Stimulated activated CD8-positive, alpha-beta memory T cell treated with anti-CD3 and anti-CD28 coated beads, Interleukin-2, amount 100 ng/mL, for 48 hours (primary cell): ENCODE results near the gene SMLR1.
A peak's percentile ranks its signal among the peaks of the same experiment; 100 is the strongest.

Source experiments
- DNase-seq, 2 donors: peaks; one replicate each; pipeline ENCODE4 v3.0.0-alpha.2; 2020; ENCODE audit warnings: low read depth in 2 of 2

The SMLR1 gene

DNA sequence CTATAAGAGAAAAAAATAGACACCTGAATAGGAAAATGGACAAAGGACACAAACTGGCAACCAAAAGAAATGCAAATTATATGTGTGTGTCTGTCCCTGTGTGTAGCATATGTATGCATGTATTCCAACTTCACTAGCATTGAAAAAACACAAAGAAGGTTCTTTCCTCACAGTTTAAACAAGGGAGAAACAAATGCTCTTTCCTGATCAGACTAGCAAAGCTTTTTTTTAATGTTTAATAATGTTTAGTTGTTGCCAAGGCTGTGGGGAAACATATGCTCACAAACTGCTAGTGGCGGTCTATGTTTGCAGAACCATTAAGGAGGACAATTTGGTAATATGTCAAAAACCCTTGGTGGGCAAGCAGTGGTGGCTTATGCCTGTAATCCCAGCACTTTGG, 22.4 kb downstream of the SMLR1 start:
- DNase-seq: no peak

DNA sequence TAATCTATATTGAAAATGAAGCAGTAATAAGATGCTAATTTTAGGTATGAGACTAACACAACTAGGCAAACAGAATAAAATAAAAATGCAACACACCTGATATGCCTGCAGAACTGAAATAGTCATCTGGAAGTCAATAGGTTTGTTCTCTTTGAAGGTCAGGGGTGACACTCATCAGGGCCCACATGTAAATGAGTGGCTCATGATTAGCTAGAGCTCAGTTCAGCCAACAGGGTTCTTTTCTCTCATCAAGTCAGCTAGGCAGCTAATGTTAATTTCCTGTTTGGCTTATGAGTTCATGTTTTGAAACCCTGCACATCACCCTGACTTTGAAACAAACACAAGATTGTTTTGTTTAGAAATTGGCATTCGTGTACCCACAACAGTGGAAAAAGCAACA, 23.8 kb downstream of the SMLR1 start:
- DNase-seq: no peak

DNA sequence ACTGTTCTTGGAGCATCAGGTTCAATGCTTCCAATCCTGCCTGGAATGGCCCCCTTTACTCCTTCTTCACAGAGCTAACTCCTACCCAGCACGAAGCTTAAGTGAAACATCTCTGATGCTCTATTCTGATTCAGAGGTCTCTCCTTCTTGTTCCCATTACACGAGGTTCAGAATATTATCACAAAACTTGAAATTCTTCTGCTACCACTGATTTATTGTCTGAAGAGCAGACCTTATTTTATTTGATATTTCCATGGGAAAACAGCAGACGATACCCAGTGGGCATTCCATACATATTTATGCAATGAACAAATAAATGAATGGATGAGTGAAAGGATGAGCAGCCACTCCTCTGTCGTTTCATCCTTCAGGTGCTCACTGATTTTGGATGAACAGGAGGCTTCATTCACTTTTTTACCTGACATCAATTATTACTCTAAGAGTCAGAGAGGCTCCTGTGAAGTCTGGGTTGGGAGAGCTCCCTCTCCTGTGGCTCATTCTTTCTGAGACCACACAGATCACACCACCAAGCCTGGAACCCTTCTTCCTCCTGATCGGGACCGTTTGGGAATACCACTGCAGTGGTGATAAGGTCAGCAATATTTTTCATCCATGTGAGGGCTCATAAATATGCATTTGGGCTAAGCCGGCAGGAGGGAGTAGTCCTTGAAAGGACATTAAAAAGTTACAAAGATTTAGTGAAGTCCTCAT, 25.8 kb downstream of the SMLR1 start:
- DNase-seq: no peak

GRCh38 chr6:130853555-130854183, 26.5 kb downstream of the SMLR1 start:
- DNase-seq: no peak

GRCh38 chr6:130858054-130858453, 30.8 kb downstream of the SMLR1 start:
- no peak for DNase-seq

DNA sequence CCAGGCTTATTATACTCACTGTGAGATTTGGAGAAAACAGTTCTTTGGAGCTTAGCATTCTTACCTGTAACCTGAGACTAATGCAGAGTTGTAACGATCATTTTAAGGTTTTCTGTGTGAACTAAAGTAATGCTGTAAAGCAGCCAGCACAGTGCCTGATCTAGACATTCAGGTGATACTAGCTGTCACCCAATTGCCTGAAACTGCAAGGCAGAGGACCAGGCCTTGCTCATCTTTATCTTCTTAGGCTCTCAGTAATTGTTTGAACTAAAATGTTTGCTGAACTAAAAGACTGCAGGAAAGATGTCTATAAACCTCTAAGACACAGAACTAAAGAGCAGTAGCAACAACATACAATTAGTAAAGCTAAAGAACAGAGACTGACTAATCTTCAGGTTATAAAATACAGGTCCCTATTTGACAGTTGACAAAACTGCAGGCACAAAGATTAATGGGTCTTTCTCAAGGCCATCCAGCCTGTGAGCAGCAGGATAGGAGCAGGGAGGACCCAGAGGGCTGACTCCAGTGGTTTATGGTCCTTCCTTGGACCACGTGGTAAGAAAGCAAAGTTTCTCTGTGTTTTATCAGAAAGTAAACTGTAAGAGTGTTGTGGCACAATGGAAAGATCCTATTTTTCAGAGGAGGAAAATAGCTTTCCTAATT, 31.4 kb downstream of the SMLR1 start:
- DNase-seq: no peak

DNA sequence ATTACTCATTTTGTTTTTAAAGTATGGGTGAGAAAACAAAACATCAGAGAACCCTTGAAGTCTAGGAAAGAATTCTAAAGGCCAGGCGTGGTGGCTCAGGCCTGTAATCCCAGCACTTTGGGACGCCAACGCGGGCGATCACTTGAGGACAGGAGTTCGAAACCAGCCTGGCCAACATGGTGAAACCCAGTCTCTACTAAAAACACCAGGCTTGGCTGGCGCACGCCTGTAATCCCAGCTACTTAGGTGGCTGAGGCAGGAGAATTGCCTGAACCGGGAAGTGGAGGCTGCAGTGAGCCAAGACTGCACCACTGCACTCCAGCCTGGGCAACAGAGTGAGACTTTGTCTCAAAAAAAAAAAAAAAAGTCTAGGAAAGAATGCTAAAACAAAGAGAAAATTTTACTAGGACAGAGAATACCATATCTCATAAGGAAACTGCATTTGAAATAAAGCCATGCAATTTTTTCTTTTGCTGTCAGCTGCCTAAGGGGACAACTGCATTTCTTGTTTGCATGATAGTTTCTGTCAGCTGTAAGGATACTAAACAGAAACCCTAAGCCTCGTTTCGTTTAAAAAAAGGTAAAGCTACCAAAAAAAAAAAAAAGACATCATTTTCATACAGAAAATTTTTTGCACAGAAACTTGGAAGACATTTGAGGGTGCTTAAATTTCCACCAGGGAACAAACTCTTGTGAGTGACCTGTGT, 32.1 kb downstream of the SMLR1 start:
- no peak for DNase-seq

- DNase-seq: no peak
Measured at GRCh38 chr6:130862370-130862769, 35.2 kb downstream of the SMLR1 start.

- no peak for DNase-seq
Measured at GRCh38 chr6:130863415-130864230, 36.4 kb downstream of the SMLR1 start.

DNA sequence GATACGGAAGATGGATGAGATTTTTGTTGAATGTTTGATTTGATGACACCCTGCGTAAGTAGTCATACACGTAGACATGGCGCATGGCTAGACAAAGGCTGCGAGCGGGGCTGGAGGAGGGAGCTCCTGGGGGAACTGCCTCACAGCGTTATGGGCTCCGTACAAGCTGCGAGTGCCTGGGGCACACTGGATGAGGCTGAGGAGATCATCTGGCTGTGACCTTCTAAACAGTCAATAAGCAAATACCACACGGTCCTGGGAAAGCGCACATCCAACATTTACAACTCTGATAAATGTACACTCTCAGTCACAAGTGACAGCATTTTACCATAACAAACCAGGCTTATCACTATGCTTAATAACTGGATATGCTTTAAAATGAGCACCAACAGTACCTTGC, 37.1 kb downstream of the SMLR1 start:
- no peak for DNase-seq

DNA sequence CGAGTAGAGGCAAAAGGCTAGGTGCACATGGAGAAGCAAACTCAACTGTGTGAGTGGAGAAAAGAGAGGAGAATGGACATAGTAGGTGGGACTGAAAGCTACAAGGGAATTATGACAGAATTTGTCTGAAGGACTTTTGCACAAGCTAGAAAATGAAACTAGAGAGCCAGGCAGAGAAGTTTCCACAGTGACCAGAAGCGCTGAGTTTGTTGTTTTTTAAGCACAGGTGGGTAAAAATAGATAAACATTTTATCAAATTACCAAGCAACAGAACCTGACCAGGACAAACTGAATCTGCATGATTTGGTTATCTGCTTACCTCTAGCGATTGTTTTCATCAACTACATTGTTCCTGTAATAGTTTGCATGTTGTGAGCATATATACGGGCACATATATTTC, 38.6 kb downstream of the SMLR1 start:
- no peak for DNase-seq

DNA sequence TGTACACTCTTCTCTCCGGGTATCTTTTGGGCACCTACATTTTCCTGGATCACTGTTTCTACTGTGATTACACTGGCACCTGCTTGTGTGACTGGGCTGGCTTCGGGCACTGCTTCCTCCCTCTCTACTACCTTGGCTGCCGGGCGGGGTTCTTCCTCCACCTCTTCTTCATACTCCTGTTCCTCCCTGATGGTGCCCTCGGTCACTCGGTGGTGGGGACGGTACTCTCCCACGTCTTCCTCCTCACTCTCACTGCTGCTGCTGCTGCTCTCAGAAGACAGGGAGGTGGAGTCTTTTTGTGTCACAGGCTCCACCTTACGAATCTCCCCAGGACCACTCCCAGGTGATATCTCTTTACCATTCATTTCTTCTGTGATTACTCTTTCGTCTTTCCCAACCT, 42.5 kb downstream of the SMLR1 start:
- no peak for DNase-seq

GRCh38 chr6:130870179-130870880, 43.1 kb downstream of the SMLR1 start:
- DNase-seq: no peak

DNA sequence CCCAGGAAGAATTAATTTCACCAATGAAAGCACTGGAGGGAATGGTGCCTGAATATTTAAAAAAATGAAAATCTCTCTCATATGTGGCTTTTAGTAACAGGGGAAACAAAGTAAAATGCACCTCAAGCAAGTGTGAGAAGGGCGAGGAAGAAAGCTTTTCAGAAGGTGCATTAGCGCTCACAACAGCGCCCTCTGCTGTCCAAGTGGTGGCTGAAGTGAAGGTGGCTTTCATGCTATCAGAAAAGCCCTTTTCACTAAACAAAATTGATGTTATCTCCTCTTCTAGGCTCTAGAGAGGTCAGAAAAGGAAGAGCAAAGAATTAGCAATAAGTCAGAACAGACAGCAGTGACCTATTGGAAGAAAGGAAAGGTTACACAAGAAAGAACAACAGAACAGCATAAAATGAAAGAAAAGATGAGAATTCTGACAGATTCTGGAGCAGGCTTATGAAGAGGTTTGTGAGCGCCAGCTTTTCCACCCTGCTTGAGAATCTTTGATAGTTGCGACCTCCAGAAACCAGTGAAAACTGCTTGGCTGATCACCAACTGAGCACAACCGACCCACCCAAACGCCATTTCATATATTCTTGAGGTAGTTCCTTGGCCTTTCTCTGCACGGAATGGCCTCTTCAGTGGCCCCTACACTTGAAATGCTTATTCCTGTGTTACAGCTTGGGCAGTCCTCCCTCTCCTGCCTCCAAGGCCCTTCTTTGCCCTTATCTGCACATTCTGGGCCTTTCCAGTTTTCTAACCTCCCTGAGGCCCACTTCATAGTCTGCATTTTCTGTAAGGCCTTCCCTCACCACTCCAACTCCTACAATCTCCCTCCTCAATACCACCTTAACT, 45.3 kb downstream of the SMLR1 start:
- peak; percentile 55 to 62 for DNase-seq

- no peak for DNase-seq
Measured at GRCh38 chr6:130873746-130874145, 46.5 kb downstream of the SMLR1 start.

GRCh38 chr6:130879826-130880225, 52.6 kb downstream of the SMLR1 start:
- no peak for DNase-seq

GRCh38 chr6:130882370-130882769, 55.2 kb downstream of the SMLR1 start:
- no peak for DNase-seq

DNA sequence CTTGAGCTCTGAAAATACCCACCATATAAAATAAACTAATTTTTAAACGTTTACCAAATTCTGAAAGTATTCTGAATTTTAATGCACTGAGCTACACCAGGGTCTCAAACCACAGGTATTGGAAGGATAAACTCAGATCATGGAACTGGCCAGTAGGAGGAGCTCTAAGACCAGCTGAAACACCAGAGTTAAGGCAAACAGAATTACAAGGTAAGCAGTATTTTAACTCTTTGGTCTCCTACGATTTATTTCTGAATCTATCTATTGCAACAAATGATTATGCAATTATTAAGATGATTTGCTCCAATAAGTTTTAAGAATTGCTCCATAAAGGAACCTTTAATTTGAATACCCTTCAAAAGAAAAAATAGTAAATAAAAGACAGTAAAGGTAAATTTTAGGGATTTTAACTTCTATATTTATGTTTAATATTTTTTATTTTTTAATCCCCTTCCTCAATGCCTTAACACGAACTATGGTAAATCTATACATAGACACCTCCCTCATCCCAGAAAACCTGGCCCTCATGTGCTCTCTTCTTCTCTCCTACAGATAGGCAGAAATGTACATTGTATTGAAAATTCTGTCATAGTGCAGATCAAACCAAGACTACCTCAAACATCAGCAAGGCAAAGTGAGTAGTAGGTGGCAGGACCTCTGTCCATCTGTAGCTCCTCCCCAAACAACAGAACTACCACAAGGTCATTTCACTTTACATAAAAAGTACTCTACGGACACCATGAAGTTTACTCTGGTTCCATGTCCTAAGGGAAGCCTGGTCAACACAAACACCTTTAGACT, 58.4 kb downstream of the SMLR1 start:
- peak; percentile 7 to 28 for DNase-seq
